Subcutaneous adipose tissue (tissue), 4 donors: Measurements from ENCODE around the gene GAR1. TPM values are rescaled to one million over a fixed set of nuclear protein-coding genes. Genes with fewer than 3 reads are reported as not detected.

Experiments used
- CTCF ChIP-seq: fragments of 450-650 bp; IDR thresholded peaks from one replicate; pipeline ENCODE4 v1.5.1; 2016; ENCODE audit warnings: low read depth, mild to moderate bottlenecking, control low read depth, antibody characterized with exemption, moderate library complexity
- total RNA-seq, 4 donors: library from RNA; depleted of rRNA; stranded (reverse); fragments of >200 nt; gene quantifications; one replicate each; pipeline ENCODE4 v1.1.0, GENCODE V29; 2016

The GAR1 gene
- total RNA-seq, 4 donors from 2014 or later, result 3.4 to 8.3 (median 5.0) TPM

GRCh38 chr4:109820563-109820962 lies 5.0 kb downstream of the GAR1 start:
- no peak for TF ChIP-seq CTCF

- TF ChIP-seq CTCF, result no peak
Measured at GRCh38 chr4:109821185-109821584, 5.6 kb downstream of the GAR1 start.

GRCh38 chr4:109826719-109827118 lies 11.2 kb downstream of the GAR1 start:
- no peak for TF ChIP-seq CTCF

GRCh38 chr4:109827672-109828071 lies 12.1 kb downstream of the GAR1 start, which contains the start of gene RRH:
Gene RRH (plus strand): TSS chr4:109827972. CDS start chr4:109828028, 56 bp downstream.
- no peak for TF ChIP-seq CTCF

GRCh38 chr4:109833756-109834155 lies 18.2 kb downstream of the GAR1 start:
- no peak for TF ChIP-seq CTCF

- TF ChIP-seq CTCF, result no peak
Measured at GRCh38 chr4:109836985-109837384, 21.4 kb downstream of the GAR1 start.

- TF ChIP-seq CTCF, result no peak
Measured at GRCh38 chr4:109846395-109847098, 31.0 kb downstream of the GAR1 start.
